Loucy (cell line): ENCODE results near the gene TRPM3.

Experiments
- H2AFZ ChIP-seq: fragments of 200-600 bp; sonication (generic); 2 replicates; pipeline ENCODE4 v1.6.0; 2016; ENCODE audit warnings: antibody characterized with exemption, mild to moderate bottlenecking, low read length, moderate library complexity
- H3F3A ChIP-seq: fragments of 200-600 bp; 2 replicates; pipeline ENCODE4 v1.6.0; 2016; ENCODE audit warnings: antibody characterized with exemption, low read depth, mild to moderate bottlenecking
- H3K27me3 ChIP-seq: fragments of 200-600 bp; sonication (generic); 2 replicates; pipeline ENCODE4 v1.6.1; 2014; ENCODE audit warnings: low read length, mild to moderate bottlenecking; ENCODE audit not compliant: insufficient read depth, poor library complexity, severe bottlenecking
- H3K36me3 ChIP-seq: fragments of 200-600 bp; sonication (generic); 2 replicates; pipeline ENCODE4 v1.6.1; 2016; ENCODE audit warnings: low read length; ENCODE audit not compliant: insufficient read depth
- H3K4me1 ChIP-seq: fragments of 200-600 bp; sonication (generic); 2 replicates; pipeline ENCODE4 v1.5.1; 2014; ENCODE audit warnings: low read length, mild to moderate bottlenecking; ENCODE audit not compliant: insufficient read depth, poor library complexity, severe bottlenecking
- H3K4me2 ChIP-seq: fragments of 200-600 bp; sonication (generic); 2 replicates; pipeline ENCODE4 v1.6.0; 2014; ENCODE audit warnings: antibody characterized with exemption, low read length, low read depth, mild to moderate bottlenecking; ENCODE audit not compliant: poor library complexity, severe bottlenecking
- H3K4me3 ChIP-seq: fragments of 200-600 bp; sonication (generic); 2 replicates; pipeline ENCODE4 v1.5.1; 2014; ENCODE audit warnings: low read length, mild to moderate bottlenecking, mixed read lengths; ENCODE audit not compliant: poor library complexity, severe bottlenecking
- H3K79me2 ChIP-seq: fragments of 200-600 bp; sonication (generic); 2 replicates; pipeline ENCODE4 v1.6.1; 2014; ENCODE audit warnings: low read length; ENCODE audit not compliant: insufficient read depth
- H3K9ac ChIP-seq: fragments of 200-600 bp; sonication (generic); 2 replicates; pipeline ENCODE4 v1.6.0; 2014; ENCODE audit warnings: mild to moderate bottlenecking, low read depth, low read length, moderate library complexity; ENCODE audit not compliant: poor library complexity, severe bottlenecking
- H3K9me2 ChIP-seq: fragments of 200-600 bp; sonication (generic); replicated peaks from 2 replicates; pipeline ENCODE4 v1.6.1; 2016; ENCODE audit warnings: low read depth, low read length, mixed read lengths
- H3K9me3 ChIP-seq: fragments of 200-600 bp; sonication (generic); 2 replicates; pipeline ENCODE4 v1.6.1; 2014; ENCODE audit warnings: mild to moderate bottlenecking, antibody characterized with exemption, low read length, low read depth; ENCODE audit not compliant: insufficient read depth
- H4K20me1 ChIP-seq: fragments of 200-600 bp; sonication (generic); 2 replicates; pipeline ENCODE4 v1.6.0; 2014; ENCODE audit warnings: antibody characterized with exemption, low read length, mild to moderate bottlenecking; ENCODE audit not compliant: insufficient read depth, poor library complexity, severe bottlenecking
- CTCF ChIP-seq: fragments of 200-600 bp; sonication (generic); conservative IDR thresholded peaks from 2 replicates; pipeline ENCODE4 v1.5.1; 2014; ENCODE audit warnings: mild to moderate bottlenecking, antibody characterized with exemption, low read length
- EZH2phosphoT487 ChIP-seq: fragments of 200-600 bp; IDR thresholded peaks from 2 replicates; pipeline ENCODE4 v1.6.1; 2018; ENCODE audit warnings: antibody characterized with exemption, mild to moderate bottlenecking, moderate library complexity, borderline replicate concordance

Gene TRPM3

GRCh38 chr9:70495514-70495913, 625.9 kb downstream of the TRPM3 start:
- Histone ChIP-seq H3K9me3 (no peaks in the 10 kb centered on the region), H2AFZ (peak overlapping the region; percentile 66), H3K9me2 (no peaks in the 10 kb centered on the region), H3K27me3 (no peaks in the 10 kb centered on the region), H4K20me1 (no peaks in the 10 kb centered on the region), H3K36me3 (no peaks in the 10 kb centered on the region), H3K9ac (no peak overlapping the region), H3K4me1 (no peaks in the 10 kb centered on the region), H3K4me3 (no peak overlapping the region), H3F3A (no peaks in the 10 kb centered on the region), H3K4me2 (no peak overlapping the region), H3K79me2 (no peaks in the 10 kb centered on the region)
- no peak for TF ChIP-seq CTCF
- no peak for TF ChIP-seq EZH2phosphoT487

- no peak overlapping the region for H3K4me3 ChIP-seq
- TF ChIP-seq EZH2phosphoT487 = no peak
- no peak for TF ChIP-seq CTCF
- no peaks in the 10 kb centered on the region for H4K20me1 ChIP-seq
- no peaks in the 10 kb centered on the region for H3K27me3 ChIP-seq
- H3K4me1 ChIP-seq = no peaks in the 10 kb centered on the region
- no peaks in the 10 kb centered on the region for H3K36me3 ChIP-seq
- no peaks in the 10 kb centered on the region for H3F3A ChIP-seq
- H3K9me2 ChIP-seq = no peaks in the 10 kb centered on the region
- no peaks in the 10 kb centered on the region for H3K9me3 ChIP-seq
- no peaks in the 10 kb centered on the region for H3K79me2 ChIP-seq
- no peak overlapping the region for H2AFZ ChIP-seq
- H3K4me2 ChIP-seq = no peak overlapping the region
- no peak overlapping the region for H3K9ac ChIP-seq
Observed at GRCh38 chr9:70494221-70494620, 627.2 kb downstream of the TRPM3 start.

DNA sequence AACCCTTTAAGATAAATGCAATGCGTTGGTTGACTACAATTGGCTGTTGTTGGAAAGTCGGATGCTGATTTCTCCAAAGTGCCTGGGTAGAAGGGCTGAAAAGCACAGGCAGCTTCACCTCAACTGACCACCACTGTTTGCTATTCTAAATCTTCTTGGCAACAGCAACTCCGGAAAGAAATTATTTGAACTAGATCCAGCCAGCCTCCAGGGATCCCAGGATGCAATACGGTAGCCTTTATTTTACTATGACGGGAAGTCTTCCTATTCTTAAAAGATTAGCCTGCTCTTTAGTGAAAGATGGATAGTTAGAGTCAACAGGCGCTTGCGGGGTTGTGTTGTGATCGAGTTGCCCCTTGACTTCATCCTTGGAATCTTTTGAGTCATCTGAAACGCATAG, 628.4 kb downstream of the TRPM3 start:
- H3K79me2 ChIP-seq = no peaks in the 10 kb centered on the region
- no peak for TF ChIP-seq CTCF
- TF ChIP-seq EZH2phosphoT487 = no peak
- H3K9ac ChIP-seq = no peak overlapping the region
- no peaks in the 10 kb centered on the region for H3K9me2 ChIP-seq
- no peak overlapping the region for H2AFZ ChIP-seq
- no peaks in the 10 kb centered on the region for H3K27me3 ChIP-seq
- H3K4me3 ChIP-seq = no peak overlapping the region
- H3K36me3 ChIP-seq = no peaks in the 10 kb centered on the region
- no peaks in the 10 kb centered on the region for H3K4me1 ChIP-seq
- H4K20me1 ChIP-seq = no peaks in the 10 kb centered on the region
- H3F3A ChIP-seq = no peaks in the 10 kb centered on the region
- H3K9me3 ChIP-seq = no peaks in the 10 kb centered on the region
- H3K4me2 ChIP-seq = no peak overlapping the region
